Endodermal cell (in vitro differentiated cells): ENCODE measurements around the gene GUCA2B. TPM values are rescaled to one million over a fixed set of nuclear protein-coding genes. Genes with fewer than 3 reads are reported as not detected.

Source experiments
- DNase-seq: peaks from one replicate; pipeline ENCODE4 v3.0.0-alpha.2; 2017
- H3K27ac ChIP-seq: 2 replicates; pipeline ENCODE4 v1.5.1; 2013; ENCODE audit warnings: mild to moderate bottlenecking, low read depth, low read length, moderate library complexity
- H3K27me3 ChIP-seq: 2 replicates; pipeline ENCODE4 v1.6.1; 2013; ENCODE audit warnings: mild to moderate bottlenecking, low read length, moderate library complexity; ENCODE audit not compliant: insufficient read depth, control insufficient read depth, poor library complexity, severe bottlenecking
- H3K36me3 ChIP-seq: 2 replicates; pipeline ENCODE4 v1.7.0; 2013; ENCODE audit warnings: mild to moderate bottlenecking, low read length, moderate library complexity; ENCODE audit not compliant: control insufficient read depth, insufficient read depth
- H3K4me1 ChIP-seq: one replicate; pipeline ENCODE4 v1.7.0; 2013; ENCODE audit warnings: low read length; ENCODE audit not compliant: control insufficient read depth, insufficient read depth
- H3K4me3 ChIP-seq: 2 replicates; pipeline ENCODE4 v1.5.1; 2013; ENCODE audit warnings: mild to moderate bottlenecking, low read length, moderate library complexity
- H3K9ac ChIP-seq: 2 replicates; pipeline ENCODE4 v1.6.1; 2013; ENCODE audit warnings: mild to moderate bottlenecking, low read length, moderate library complexity; ENCODE audit not compliant: poor library complexity, severe bottlenecking; ENCODE audit errors: extremely low read depth
- H3K9me3 ChIP-seq: 2 replicates; pipeline ENCODE4 v1.6.1; 2013; ENCODE audit warnings: mild to moderate bottlenecking, low read length, moderate library complexity; ENCODE audit not compliant: control insufficient read depth
- H3K27ac Mint-ChIP-seq: 2 replicates; pipeline ENCODE4 v1.8.0; 2020; ENCODE audit warnings: mixed read lengths
- H3K27me3 Mint-ChIP-seq: 2 replicates; pipeline ENCODE4 v1.8.0; 2021; ENCODE audit warnings: mild to moderate bottlenecking, mixed read lengths; ENCODE audit not compliant: insufficient read depth
- H3K36me3 Mint-ChIP-seq: 2 replicates; pipeline ENCODE4 v1.8.0; 2020; ENCODE audit warnings: low read depth, mixed read lengths
- H3K4me1 Mint-ChIP-seq: 2 replicates; pipeline ENCODE4 v1.8.0; 2020; ENCODE audit warnings: mixed read lengths
- H3K4me3 Mint-ChIP-seq: 2 replicates; pipeline ENCODE4 v1.8.0; 2020; ENCODE audit warnings: mild to moderate bottlenecking, moderate library complexity, mixed read lengths
- H3K9me3 Mint-ChIP-seq: 2 replicates; pipeline ENCODE4 v1.8.0; 2020; ENCODE audit warnings: mild to moderate bottlenecking, mixed read lengths
- WGBS, 2 experiments: methylation state at CpG; one replicate each; pipeline versions ENCODE4 v1.1.5 to v1.1.7; 2013; ENCODE audit warnings: missing lambda C conversion rate in 2 of 2, mixed read lengths in 1 of 2; ENCODE audit not compliant: insufficient coverage in 1 of 2, insufficient read length in 1 of 2; 5-methylcytosine and 5-hydroxymethylcytosine counted together
- total RNA-seq, 2 donors: library from RNA; stranded (reverse); fragmentation: NEBNext Ultra II Directional in 1 of 2; extraction: Animal tissue kit (Norgen Biotek cat#: 25700) in 1 of 2; gene quantifications; 2 replicates in 1 of 2; 3 replicates in 1 of 2; pipeline ENCODE4 v1.2.1, GENCODE V29; 2021
- TF ChIP-seq, protein P1 (sequence below): fragments of 200-600 bp; sonication (generic); conservative IDR thresholded peaks from 2 replicates; pipeline ENCODE4 v1.5.0; 2021; ENCODE audit warnings: antibody characterized with exemption, mild to moderate bottlenecking

GUCA2B gene
- total RNA-seq, 2 donors from 2014 or later = not detected

DNA sequence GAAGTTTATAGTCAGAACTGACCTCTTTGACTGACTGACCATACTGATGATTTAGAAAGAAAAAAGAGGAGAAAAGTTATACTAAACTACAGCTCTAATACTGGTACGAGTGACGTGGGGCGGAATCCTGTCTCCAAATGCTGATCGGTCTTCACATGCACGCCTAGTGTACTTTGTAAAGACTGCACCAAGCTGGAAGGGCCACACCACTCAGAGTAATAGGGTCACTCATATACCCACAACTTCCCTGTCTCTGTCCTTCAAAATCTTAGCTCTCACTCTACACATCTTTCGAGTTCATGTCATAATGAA is 30.7 kb downstream of the GUCA2B start:
- TF ChIP-seq, protein P1, sequence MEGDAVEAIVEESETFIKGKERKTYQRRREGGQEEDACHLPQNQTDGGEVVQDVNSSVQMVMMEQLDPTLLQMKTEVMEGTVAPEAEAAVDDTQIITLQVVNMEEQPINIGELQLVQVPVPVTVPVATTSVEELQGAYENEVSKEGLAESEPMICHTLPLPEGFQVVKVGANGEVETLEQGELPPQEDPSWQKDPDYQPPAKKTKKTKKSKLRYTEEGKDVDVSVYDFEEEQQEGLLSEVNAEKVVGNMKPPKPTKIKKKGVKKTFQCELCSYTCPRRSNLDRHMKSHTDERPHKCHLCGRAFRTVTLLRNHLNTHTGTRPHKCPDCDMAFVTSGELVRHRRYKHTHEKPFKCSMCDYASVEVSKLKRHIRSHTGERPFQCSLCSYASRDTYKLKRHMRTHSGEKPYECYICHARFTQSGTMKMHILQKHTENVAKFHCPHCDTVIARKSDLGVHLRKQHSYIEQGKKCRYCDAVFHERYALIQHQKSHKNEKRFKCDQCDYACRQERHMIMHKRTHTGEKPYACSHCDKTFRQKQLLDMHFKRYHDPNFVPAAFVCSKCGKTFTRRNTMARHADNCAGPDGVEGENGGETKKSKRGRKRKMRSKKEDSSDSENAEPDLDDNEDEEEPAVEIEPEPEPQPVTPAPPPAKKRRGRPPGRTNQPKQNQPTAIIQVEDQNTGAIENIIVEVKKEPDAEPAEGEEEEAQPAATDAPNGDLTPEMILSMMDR = no peak
- no peak for DNase-seq
- H3K4me3 ChIP-seq = no peak overlapping the region
- Mint-ChIP-seq H3K36me3 (peaks cover 41% of the 10 kb centered on the region), H3K4me1 (peaks cover 27% of the 10 kb centered on the region), H3K27me3 (no peaks in the 10 kb centered on the region), H3K27ac (no peak overlapping the region), H3K9me3 (no peaks in the 10 kb centered on the region), H3K4me3 (no peak overlapping the region)
- H3K9me3 ChIP-seq = no peaks in the 10 kb centered on the region
- WGBS, 2 experiments = 96 to 100% methylated on average over 2 to 5 of the region's 6 CpGs
- no peak overlapping the region for H3K9ac ChIP-seq
- H3K36me3 ChIP-seq = peaks cover 52% of the 10 kb centered on the region
- H3K27ac ChIP-seq = no peak overlapping the region
- H3K4me1 ChIP-seq = peaks cover 22% of the 10 kb centered on the region
- H3K27me3 ChIP-seq = no peaks in the 10 kb centered on the region

- Mint-ChIP-seq H3K36me3 (peaks cover 46% of the 10 kb centered on the region), H3K4me3 (no peak overlapping the region), H3K4me1 (peaks cover 23% of the 10 kb centered on the region), H3K27ac (no peak overlapping the region), H3K9me3 (no peaks in the 10 kb centered on the region), H3K27me3 (no peaks in the 10 kb centered on the region)
- H3K36me3 ChIP-seq = peaks cover 59% of the 10 kb centered on the region
- TF ChIP-seq, protein P1 = no peak
- peaks cover 16% of the 10 kb centered on the region for H3K4me1 ChIP-seq
- DNase-seq = no peak
- H3K27me3 ChIP-seq = no peaks in the 10 kb centered on the region
- no peak overlapping the region for H3K27ac ChIP-seq
- no peaks in the 10 kb centered on the region for H3K9me3 ChIP-seq
- no peak overlapping the region for H3K4me3 ChIP-seq
- 95 to 97% methylated on average over 3 of the region's 3 CpGs for WGBS, 2 experiments
- H3K9ac ChIP-seq = no peak overlapping the region
These were observed 31.4 kb downstream of the GUCA2B start for GRCh38 chr1:42184616-42185015.

DNA sequence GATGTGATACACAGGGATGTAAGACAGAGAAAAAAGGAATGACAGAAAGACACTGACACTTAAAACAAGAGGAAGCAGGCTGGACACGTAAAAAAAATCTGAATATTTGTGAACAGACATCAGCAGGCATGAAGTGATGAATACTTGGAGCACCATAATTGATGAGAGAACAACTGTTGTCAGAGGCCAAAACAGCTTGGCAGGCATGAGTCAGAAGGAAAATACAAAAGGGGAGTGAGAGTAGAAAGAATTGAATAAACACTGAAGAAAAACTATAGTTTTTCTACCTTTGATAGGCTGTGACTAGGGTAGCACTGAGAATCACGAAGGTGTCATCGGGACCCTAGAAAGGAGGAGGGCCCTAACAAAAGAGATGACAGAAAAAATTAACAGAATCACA is 32.9 kb downstream of the GUCA2B start:
- DNase-seq = no peak
- no peaks in the 10 kb centered on the region for H3K27me3 Mint-ChIP-seq
- no peaks in the 10 kb centered on the region for H3K9me3 Mint-ChIP-seq
- peaks cover 58% of the 10 kb centered on the region for H3K36me3 Mint-ChIP-seq
- no peaks in the 10 kb centered on the region for H3K27me3 ChIP-seq
- no peak overlapping the region for H3K27ac Mint-ChIP-seq
- H3K36me3 ChIP-seq = peaks cover 74% of the 10 kb centered on the region
- no peak overlapping the region for H3K9ac ChIP-seq
- TF ChIP-seq, protein P1 = no peak
- WGBS, 2 experiments = 89 to 98% methylated on average over 1 to 3 of the region's 3 CpGs
- peaks cover 5% of the 10 kb centered on the region for H3K4me1 ChIP-seq
- H3K4me3 Mint-ChIP-seq = no peak overlapping the region
- H3K27ac ChIP-seq = no peak overlapping the region
- H3K4me3 ChIP-seq = no peak overlapping the region
- H3K4me1 Mint-ChIP-seq = peaks cover 9% of the 10 kb centered on the region
- H3K9me3 ChIP-seq = no peaks in the 10 kb centered on the region
